ENCODE measurements around the gene GRM4. TPM values are rescaled to one million over a fixed set of nuclear protein-coding genes. Genes with fewer than 3 reads are reported as not detected.
"Not testable (repeated sequence)": the region's sequence is repeated elsewhere in the genome, so short reads cannot be mapped to it uniquely, and the experiment has no call there.

Gene GRM4
- total RNA-seq, 1 donor from 2014 or later: not detected

GRCh38 chr6:34056305-34057108 lies 89.4 kb downstream of the GRM4 start:
- ATAC-seq (peak; percentile 92), DNase-seq (ENCODE audit: low spot score) (peak; percentile 81)
- intact Hi-C loops (cut with DNase I): no loop called here

- intact Hi-C loops (cut with DNase I): no loop called here
- DNase-seq (ENCODE audit: low spot score): peak; percentile 69
- ATAC-seq: peak; percentile 38
Measured at GRCh38 chr6:34055223-34055933, 90.5 kb downstream of the GRM4 start.

GRCh38 chr6:34053721-34054120 lies 92.2 kb downstream of the GRM4 start:
- intact Hi-C loops (cut with DNase I): no loop called here
- DNase-seq (ENCODE audit: low spot score): no peak
- ATAC-seq: no peak

GRCh38 chr6:34052918-34053608 lies 92.8 kb downstream of the GRM4 start:
- intact Hi-C loops (cut with DNase I): no loop called here

GRCh38 chr6:34052071-34052825 lies 93.6 kb downstream of the GRM4 start:
- ATAC-seq (no peak), DNase-seq (ENCODE audit: low spot score) (no peak)
- intact Hi-C loops (cut with DNase I): no loop called here

More at GRCh38 chr6:34052918-34053608, 92.8 kb downstream of the GRM4 start:
- no peak for ATAC-seq
- no peak for DNase-seq (ENCODE audit: low spot score)

- ATAC-seq: no peak
- intact Hi-C loops (cut with DNase I): no loop called here
- DNase-seq (ENCODE audit: low spot score): no peak
Measured at GRCh38 chr6:34051331-34051919, 94.5 kb downstream of the GRM4 start.

- DNase-seq (ENCODE audit: low spot score): no peak
- intact Hi-C loops (cut with DNase I): no loop called here
- no peak for ATAC-seq
Measured at GRCh38 chr6:34050691-34051090, 95.2 kb downstream of the GRM4 start.

GRCh38 chr6:34049395-34050342 lies 96.2 kb downstream of the GRM4 start:
- DNase-seq (ENCODE audit: low spot score) (no peak), ATAC-seq (no peak)
- intact Hi-C loops (cut with DNase I): no loop called here

- intact Hi-C loops (cut with DNase I): no loop called here
- no peak for ATAC-seq
- DNase-seq (ENCODE audit: low spot score): no peak
Measured at GRCh38 chr6:34047913-34048867, 97.7 kb downstream of the GRM4 start.

- no peak for DNase-seq (ENCODE audit: low spot score)
- intact Hi-C loops (cut with DNase I): no loop called here
- no peak for ATAC-seq
Measured at GRCh38 chr6:34046617-34047016, 99.3 kb downstream of the GRM4 start.

- ATAC-seq (no peak), DNase-seq (ENCODE audit: low spot score) (no peak)
- intact Hi-C loops (cut with DNase I): no loop called here
Measured at GRCh38 chr6:34045771-34046170, 100.1 kb downstream of the GRM4 start.

- no peak for ATAC-seq
- intact Hi-C loops (cut with DNase I): no loop called here
- no peak for DNase-seq (ENCODE audit: low spot score)
Measured at GRCh38 chr6:34044945-34045595, 100.8 kb downstream of the GRM4 start.

GRCh38 chr6:34043359-34043758 lies 102.5 kb downstream of the GRM4 start:
- DNase-seq (ENCODE audit: low spot score) (no peak), ATAC-seq (no peak)
- intact Hi-C loops (cut with DNase I): no loop called here

GRCh38 chr6:34041998-34042397 lies 103.9 kb downstream of the GRM4 start:
- ATAC-seq; intact Hi-C loops (cut with DNase I); DNase-seq (ENCODE audit: low spot score): not testable (repeated sequence)

GRCh38 chr6:34041385-34041784 lies 104.5 kb downstream of the GRM4 start:
- intact Hi-C loops (cut with DNase I): no loop called here
- no peak for DNase-seq (ENCODE audit: low spot score)
- ATAC-seq: no peak

GRCh38 chr6:34039943-34040342 lies 105.9 kb downstream of the GRM4 start:
- ATAC-seq (no peak), DNase-seq (ENCODE audit: low spot score) (no peak)
- intact Hi-C loops (cut with DNase I): no loop called here
